GM19099 (cell line): ENCODE measurements around the gene ACOX3.

ENCODE experiments used
- POLR2A ChIP-seq: IDR thresholded peaks from 3 replicates; pipeline ENCODE4 v1.6.1; 2011; ENCODE audit warnings: low read depth; ENCODE audit not compliant: insufficient read length; ENCODE audit errors: extremely low read depth

ACOX3 gene

GRCh38 chr4:8422786-8423185 lies 17.7 kb downstream of the ACOX3 start:
- TF ChIP-seq POLR2A = no peak

GRCh38 chr4:8422327-8422726 lies 18.2 kb downstream of the ACOX3 start:
- TF ChIP-seq POLR2A = no peak

GRCh38 chr4:8419222-8420041 lies 21.1 kb downstream of the ACOX3 start:
- no peak for TF ChIP-seq POLR2A

- no peak for TF ChIP-seq POLR2A
Observed at GRCh38 chr4:8417071-8417614, 23.4 kb downstream of the ACOX3 start.

GRCh38 chr4:8414377-8414776 lies 26.1 kb downstream of the ACOX3 start:
- TF ChIP-seq POLR2A = no peak

- no peak for TF ChIP-seq POLR2A
Observed at GRCh38 chr4:8412288-8412687, 28.2 kb downstream of the ACOX3 start.

GRCh38 chr4:8411351-8412180 lies 29.0 kb downstream of the ACOX3 start:
- TF ChIP-seq POLR2A = no peak

GRCh38 chr4:8410641-8411271 lies 29.8 kb downstream of the ACOX3 start:
- no peak for TF ChIP-seq POLR2A

GRCh38 chr4:8410066-8410625 lies 30.4 kb downstream of the ACOX3 start:
- no peak for TF ChIP-seq POLR2A

- TF ChIP-seq POLR2A = no peak
Observed at GRCh38 chr4:8409264-8410065, 31.1 kb downstream of the ACOX3 start.

GRCh38 chr4:8407756-8408155 lies 32.8 kb downstream of the ACOX3 start:
- no peak for TF ChIP-seq POLR2A

- no peak for TF ChIP-seq POLR2A
Observed at GRCh38 chr4:8407316-8407715, 33.2 kb downstream of the ACOX3 start.

- TF ChIP-seq POLR2A = no peak
Observed at GRCh38 chr4:8405516-8405875, 35.0 kb downstream of the ACOX3 start.
